Activated T-cell treated with anti-CD3 and anti-CD28 coated beads, Interleukin-2, amount 50 U/mL, for 48 hours (primary cell): Measurements from ENCODE around the gene SIVA1.
A peak's percentile ranks its signal among the peaks of the same experiment; 100 is the strongest.

Source experiments
- DNase-seq, 2 experiments: peaks; one replicate each; pipeline ENCODE4 v3.0.0-alpha.2; 2020

The SIVA1 gene

DNA sequence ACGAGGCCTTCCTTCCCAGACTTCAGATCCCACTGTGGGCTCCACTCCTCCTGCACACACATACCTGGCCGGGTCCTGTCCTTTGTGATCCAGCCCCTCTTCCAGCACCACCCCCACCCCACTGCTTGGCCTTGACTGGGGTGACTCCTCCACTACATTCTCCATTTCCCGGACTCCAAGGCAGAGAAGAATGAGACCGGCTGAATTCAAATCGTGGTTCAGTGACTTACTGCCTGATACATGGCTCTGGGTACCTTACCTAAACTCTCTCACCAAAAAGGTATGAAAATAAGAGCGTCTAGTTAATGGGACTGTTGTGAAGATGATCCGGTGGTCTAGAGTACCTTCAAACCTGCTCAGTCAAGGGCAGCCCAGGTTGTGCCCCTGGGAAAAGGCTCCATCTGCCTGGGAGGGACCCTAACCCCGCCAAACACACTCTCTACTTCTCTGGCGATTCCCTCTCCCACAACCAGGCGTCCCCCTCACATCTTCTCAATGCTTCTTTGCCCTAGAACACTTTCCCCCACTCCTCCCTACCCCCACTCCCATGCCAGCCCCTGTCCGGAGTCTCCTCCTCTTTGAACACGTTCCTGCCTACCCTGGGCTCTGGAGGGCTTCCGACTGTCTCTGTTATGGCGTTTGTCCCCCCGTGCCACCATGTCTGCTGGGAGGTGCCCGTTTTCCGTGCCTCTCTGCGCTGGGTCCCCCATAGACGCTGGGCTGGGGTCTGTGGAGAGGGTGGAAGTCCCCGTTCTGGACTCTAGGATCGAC lies 46.5 kb downstream of the SIVA1 start:
- peak in 1 of 2 experiments; percentile 35 for DNase-seq

DNA sequence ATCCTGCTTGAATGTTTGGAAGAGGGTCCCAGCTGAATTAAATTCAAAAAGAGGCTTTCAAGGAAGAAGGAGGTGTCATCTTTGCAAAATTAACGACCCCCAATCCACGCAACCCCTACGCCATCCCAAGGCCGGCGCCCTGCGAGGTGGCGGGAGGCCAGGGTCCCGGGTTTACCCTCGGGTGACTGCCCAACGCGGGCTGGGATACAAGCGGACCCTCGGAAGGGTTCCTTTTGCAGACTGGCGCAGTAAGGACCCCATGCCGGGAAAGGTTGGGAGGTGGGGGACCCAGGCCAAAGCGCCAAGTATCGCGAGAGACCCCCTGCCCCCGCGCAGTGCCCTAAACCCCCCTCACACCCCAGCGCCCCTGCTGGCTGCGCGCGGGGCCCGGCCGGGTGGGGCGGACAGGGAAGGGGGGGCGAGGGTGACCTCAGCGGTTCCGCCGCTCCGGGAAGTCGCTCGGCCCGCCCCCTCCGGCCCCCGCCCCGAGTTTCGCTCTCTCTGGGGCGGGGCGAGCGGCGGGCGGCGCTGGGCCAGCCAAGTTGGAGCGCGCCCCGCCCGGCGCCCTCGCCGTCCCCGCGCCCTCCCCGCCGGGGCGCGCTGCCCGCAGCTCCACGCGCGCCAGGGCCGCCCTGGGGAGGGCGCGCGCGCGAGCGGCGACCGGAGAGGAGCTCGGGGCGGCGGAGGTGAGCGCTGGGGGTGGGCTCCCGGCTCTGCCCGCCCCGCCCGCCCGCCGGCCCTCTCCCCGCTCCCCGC lies 47.2 kb downstream of the SIVA1 start:
- peak; percentile 77 to 84 for DNase-seq

DNA sequence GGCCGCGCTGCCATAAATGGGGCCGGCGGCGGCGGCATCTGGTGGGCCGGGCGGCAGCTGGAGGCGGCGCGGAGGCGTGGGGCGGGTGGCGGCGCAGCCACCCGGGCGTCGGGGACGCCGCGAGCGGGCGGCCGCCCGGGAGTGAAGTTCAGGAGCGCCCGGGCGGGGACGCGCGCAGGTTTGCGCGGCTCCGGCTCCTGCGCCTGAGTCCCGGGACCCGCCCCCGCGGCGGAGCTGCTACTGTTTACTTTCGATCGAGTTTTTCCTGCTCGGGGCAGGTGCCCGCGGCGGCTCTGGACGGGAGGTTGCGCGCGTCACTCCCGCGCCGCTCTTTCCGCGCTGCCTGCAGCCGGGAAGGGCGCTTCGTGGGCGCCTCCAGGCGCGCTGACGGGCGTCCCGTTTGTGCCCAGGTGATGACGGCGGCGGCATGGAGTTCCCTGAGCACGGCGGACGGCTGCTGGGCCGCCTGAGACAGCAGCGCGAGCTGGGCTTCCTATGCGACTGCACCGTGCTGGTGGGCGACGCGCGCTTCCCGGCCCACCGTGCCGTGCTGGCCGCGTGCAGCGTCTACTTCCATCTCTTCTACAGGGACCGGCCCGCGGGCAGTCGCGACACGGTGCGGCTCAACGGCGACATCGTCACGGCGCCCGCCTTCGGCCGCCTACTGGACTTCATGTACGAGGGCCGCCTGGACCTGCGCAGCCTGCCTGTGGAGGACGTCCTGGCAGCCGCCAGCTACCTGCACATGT lies 48.0 kb downstream of the SIVA1 start, which contains the start of gene ZBTB42:
ZBTB42 (plus strand) TSS at position 331 of the 749 bp plus-strand sequence; CDS start at position 428, 97 bp downstream.
- peak; percentile 65 to 77 for DNase-seq

DNA sequence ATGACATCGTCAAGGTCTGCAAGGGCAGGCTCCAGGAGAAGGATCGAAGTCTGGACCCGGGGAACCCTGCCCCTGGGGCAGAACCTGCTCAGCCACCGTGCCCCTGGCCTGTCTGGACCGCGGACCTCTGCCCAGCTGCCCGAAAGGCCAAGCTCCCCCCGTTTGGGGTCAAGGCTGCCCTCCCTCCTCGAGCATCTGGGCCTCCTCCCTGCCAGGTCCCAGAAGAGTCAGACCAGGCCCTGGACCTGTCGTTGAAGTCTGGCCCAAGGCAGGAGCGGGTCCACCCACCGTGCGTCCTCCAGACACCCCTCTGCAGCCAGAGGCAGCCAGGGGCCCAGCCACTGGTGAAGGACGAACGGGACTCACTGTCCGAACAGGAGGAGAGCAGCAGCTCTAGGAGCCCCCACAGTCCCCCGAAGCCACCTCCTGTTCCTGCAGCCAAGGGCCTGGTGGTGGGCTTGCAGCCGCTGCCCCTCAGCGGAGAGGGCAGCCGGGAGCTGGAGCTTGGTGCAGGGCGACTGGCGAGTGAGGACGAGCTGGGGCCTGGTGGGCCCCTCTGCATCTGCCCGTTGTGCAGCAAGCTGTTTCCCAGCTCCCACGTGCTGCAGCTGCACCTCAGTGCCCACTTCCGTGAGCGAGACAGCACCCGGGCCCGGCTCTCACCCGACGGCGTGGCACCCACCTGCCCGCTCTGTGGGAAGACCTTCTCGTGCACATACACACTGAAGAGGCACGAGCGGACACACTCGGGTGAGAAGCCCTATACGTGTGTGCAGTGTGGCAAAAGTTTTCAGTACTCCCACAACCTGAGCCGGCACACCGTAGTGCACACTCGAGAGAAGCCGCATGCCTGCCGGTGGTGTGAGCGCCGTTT lies 48.8 kb downstream of the SIVA1 start:
- no peak for DNase-seq

DNA sequence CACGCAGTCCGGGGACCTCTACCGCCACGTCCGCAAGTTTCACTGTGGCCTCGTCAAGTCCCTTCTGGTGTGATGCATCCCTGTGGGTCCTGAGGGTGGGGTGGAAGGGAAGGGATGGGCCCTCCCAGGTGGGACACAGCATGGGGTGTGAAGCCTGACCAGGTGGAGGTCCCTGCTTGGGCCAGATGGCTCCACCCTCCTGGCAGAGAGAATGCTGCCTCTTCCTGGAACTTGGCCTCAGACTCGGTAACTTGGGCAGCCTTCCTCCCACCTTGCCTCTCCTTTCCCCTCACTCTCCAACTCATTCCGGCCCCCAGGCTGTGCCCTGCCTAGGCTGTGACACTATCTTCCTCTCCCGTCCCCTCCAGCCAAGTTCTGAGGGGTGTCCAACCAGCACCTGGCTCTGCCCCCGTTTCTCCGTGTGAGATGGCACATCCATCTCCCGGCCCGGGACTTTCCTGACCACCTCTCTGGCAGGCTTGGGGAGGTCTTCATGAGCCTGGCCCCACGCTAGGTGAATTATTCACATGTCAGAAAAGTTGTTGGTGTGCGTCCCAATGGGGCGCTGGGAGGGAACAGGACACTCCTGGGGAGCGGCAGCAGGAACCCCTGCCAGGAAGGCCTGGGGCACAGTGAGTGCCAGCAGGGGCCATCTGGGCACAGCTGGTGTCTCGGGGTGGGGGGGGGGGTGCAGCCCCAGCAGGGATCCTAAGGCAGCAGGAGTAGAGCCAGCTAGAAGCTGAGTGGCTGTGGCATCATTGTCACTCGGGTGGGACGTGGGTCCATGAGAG lies 49.6 kb downstream of the SIVA1 start:
- no peak for DNase-seq

DNA sequence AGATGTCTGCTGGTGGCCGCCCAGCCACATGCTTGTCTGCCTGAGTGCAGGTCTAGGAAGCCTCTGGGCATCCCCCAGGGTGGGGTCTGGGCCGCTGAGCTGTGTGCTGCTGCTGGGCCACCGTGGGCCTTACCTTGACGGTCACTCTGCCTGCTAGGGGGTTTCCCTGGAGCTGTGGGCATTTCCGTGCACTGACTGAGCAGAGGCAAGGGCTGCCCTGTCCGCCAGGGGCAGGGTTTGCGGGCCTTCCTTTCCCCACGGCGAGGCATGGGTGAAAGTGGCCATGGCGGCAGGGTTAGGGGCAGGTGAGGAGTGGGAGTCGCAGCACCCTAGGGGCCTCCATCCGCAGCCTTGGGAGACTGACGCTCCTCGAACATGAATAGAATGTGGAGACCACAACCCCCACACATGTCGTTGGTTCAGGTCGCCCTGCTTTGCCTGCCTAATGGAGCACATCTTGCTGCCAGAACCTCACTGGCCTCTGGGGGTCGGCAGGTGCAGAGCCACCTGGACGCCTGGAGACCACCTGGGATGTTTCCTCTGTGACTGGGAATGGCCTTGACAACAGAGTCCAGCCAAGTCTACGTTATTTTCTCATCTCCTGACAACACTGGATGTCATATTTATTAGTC lies 50.4 kb downstream of the SIVA1 start:
- DNase-seq, result no peak

DNA sequence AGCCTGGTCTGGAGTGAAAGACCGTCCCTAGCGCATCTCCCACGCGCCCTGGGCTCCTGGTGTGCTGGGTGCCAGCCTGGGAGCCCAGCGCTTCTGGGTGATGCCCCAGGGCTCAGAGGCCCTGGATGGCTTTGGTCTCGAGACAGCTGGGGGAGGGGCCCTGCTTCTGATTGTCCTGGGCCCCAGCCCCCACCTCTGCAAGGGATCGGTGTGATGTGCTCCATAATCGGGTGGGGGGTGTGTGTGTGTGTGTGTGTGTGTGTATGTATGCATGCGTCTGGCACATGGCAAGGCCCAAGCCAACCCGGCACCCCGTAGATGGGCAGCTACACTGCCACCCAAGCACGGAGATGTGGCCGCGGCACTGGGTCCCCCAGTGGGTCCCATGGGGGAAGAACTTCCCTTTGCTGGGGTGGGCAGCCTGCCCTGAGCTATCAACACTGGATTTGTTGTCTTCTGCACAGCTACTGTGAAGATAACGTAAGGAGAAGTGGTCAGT lies 51.0 kb downstream of the SIVA1 start:
- DNase-seq, result no peak

DNA sequence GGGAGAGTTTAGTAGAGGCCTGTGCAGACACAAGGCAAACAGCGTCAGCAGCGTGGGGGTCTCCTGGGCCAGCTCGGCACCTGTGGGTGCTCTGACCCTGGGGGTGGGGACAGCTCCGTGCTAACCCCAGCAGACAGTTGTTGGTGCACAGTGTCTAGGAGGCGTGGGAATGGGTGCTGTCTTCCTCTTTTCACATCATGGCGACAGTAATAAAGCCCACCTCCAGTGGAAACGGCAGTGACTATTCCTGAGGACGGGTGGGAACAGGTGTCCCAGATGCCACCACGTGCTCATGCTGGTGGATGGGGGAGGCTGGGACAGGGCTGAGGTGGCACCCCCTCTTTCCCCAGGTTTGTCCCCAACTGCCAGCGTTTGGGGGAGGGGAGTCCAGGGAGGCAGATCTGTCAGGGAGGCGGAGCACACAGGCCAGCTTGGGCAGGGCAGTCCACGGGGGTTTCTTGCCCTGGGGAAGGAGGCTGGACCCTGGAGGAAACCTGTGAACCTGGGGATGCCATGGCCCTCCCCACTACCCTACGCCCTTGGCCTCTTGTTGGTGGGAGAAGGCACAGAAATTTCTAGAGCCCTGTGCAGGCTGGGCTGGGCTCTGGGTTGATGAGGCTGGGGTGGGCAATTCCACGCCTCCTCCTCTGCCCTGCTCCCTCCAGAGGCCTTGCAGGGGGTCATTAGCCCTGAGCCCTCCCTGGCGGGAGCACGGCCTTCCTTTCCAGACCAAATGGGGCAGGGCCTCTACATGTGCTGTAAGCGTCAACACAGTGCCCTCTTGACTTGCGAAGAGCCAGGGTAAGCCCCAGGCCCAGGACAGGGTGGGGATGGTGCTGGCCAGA lies 51.8 kb downstream of the SIVA1 start:
- DNase-seq, result no peak

DNA sequence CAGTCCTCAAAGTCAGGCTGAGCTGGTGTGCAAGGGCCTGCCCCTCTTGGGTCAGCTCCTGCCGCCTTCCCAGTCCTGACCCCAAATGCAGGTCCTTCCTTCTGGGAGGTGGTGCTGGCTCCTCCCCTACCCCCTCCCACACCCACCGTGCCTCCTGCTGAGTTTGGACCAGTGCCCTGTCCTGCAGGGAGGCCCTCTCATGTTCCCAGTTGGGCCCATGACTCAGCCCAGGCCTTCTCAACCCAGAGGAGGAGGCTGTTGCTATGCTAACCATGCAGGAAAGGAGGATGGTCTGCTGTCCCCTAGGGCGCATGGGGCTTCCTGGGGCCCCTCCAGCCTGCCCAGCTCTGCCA lies 52.4 kb downstream of the SIVA1 start:
- peak in 1 of 2 experiments; percentile 17 for DNase-seq

DNA sequence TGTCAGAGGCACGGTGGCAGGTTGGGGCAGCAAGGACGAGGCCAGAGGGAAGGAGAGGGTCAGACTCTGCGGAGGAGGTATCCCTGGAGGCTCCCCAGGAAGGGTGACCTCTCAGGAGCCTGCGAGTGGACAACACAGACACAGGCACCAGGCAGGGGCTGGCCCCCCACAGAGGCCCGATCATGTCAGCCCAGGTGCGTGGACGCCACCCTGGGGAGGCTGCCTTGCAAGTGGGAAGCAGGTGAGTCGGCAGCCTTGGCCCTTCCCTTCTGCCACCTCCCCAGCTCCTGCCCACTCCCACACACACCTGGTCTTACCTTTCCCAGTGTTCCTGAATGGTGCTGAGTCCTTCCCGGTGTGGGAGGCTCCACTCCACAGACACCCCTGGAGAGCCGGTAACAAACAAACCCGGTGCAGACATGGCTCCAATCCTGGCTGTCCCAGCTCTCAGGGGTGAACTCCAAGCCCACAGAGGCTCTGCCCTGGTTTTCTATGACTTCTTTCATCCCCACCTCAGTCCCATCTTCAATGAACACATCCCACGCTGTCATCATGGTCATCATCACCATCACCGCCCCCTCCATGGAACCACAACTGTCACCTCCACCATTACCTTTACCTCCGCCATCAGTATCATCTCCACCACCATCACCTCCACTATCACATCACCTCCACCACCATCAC lies 53.1 kb downstream of the SIVA1 start:
- peak in 1 of 2 experiments; percentile 13 for DNase-seq

DNA sequence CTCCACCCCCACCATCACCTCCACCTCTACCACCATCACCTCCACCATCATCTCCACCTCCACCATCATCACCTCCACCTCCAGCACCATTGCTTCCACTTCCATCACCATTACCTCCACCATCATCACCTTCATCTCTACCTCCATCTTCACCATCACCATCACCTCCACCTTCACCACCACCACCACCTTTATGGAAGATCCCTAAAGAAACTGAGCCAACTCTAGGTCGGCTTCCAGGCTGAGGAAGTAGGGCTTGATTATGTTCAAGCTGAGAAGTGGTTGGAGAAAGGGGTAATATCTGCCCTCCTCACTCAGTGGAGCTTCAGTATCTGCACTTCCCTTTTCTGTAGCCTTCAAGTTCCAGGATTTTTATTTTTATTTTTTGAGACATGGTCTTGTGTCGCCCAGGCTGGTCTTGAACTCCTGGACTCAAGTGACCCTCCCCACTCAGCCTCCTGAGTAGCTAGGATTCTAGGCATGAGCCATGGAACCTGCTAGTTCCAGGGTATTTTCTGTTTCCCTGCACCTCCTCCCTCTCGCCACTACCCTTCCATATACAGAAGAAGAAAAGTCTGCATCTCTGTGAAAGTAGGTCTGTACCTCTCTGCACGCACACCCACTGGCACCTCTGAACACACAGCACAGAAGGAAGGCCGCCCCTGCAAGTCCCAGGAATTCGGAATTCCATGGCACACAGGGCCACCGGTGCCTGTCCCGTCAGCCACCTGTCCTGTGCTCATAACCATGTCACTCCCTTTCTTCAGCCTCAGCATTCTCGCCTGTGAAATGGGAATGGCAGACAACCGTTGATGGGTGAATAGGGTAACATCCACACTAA lies 53.9 kb downstream of the SIVA1 start:
- no peak for DNase-seq

DNA sequence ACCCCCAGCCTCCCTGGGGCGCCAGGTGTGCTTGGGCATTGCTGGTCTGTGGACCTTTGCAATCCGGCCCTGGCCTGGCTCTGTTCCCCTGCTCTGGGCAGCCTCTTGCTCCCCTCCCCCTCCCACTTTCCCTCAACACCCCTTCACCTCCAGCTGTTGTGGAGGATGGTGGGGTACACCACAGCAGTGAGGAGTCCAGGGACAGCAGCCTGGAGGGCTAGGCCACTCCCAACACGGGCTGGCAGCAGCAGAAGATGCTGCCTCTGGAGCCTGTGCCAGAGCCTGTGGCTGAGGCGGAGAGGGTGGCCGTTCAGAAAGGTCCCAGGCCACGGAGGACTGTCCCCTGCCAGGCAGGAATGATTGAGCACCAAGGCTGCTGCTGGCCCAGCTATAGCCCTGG lies 55.5 kb downstream of the SIVA1 start:
- no peak for DNase-seq
